Smooth muscle cell of the brain vasculature (primary cell): ENCODE measurements around the gene KAT14.
"Not testable (repeated sequence)": the region's sequence is repeated elsewhere in the genome, so short reads cannot be mapped to it uniquely, and the experiment has no call there.

ENCODE experiments used
- DNase-seq: peaks from one replicate; pipeline ENCODE4 v3.0.0-alpha.2; 2012; ENCODE audit warnings: low read depth, low spot score

KAT14 gene

GRCh38 chr20:18137412-18138265, at the start of gene KAT14, which contains the start of gene PET117:
Gene KAT14 (plus strand): TSS chr20:18137863. CDS start chr20:18142661, 4,798 bp downstream.
Gene PET117 (plus strand): TSS chr20:18137863. CDS start chr20:18137956, 93 bp downstream.
- peak; percentile 80 for DNase-seq

GRCh38 chr20:18088298-18088697, 49.4 kb upstream of the KAT14 start:
- not testable (repeated sequence) for DNase-seq

- DNase-seq, result not testable (repeated sequence)
Measured at GRCh38 chr20:18088841-18089240, 48.8 kb upstream of the KAT14 start.

GRCh38 chr20:18090044-18090443, 47.6 kb upstream of the KAT14 start:
- DNase-seq, result no peak

GRCh38 chr20:18090477-18090876, 47.2 kb upstream of the KAT14 start:
- no peak for DNase-seq

- DNase-seq, result no peak
Measured at GRCh38 chr20:18091623-18092022, 46.0 kb upstream of the KAT14 start.

- DNase-seq, result no peak
Measured at GRCh38 chr20:18092890-18093289, 44.8 kb upstream of the KAT14 start.

- no peak for DNase-seq
Measured at GRCh38 chr20:18093388-18093787, 44.3 kb upstream of the KAT14 start.

- no peak for DNase-seq
Measured at GRCh38 chr20:18094191-18094590, 43.5 kb upstream of the KAT14 start.

- not testable (repeated sequence) for DNase-seq
Measured at GRCh38 chr20:18100569-18100968, 37.1 kb upstream of the KAT14 start.

GRCh38 chr20:18101125-18101810, 36.4 kb upstream of the KAT14 start:
- DNase-seq, result no peak

GRCh38 chr20:18103497-18103896, 34.2 kb upstream of the KAT14 start:
- DNase-seq, result no peak

GRCh38 chr20:18108326-18108725, 29.3 kb upstream of the KAT14 start:
- DNase-seq, result no peak

- not testable (repeated sequence) for DNase-seq
Measured at GRCh38 chr20:18128574-18128973, 9.1 kb upstream of the KAT14 start.

GRCh38 chr20:18132663-18133062, 5.0 kb upstream of the KAT14 start:
- no peak for DNase-seq

- DNase-seq, result no peak
Measured at GRCh38 chr20:18133962-18134361, 3.7 kb upstream of the KAT14 start.

- no peak for DNase-seq
Measured at GRCh38 chr20:18138266-18138582, 561 bp downstream of the KAT14 start.

- no peak for DNase-seq
Measured at GRCh38 chr20:18138639-18139583, 1.2 kb downstream of the KAT14 start.

- DNase-seq, result no peak
Measured at GRCh38 chr20:18139832-18140231, 2.2 kb downstream of the KAT14 start.

GRCh38 chr20:18144541-18145099, 7.0 kb downstream of the KAT14 start:
- DNase-seq, result no peak

- no peak for DNase-seq
Measured at GRCh38 chr20:18154342-18154741, 16.7 kb downstream of the KAT14 start.
